SU-DHL-6 (cell line): ENCODE results near the gene NTSR1.

Experiments used
- CTCF ChIP-seq: fragments of 200-600 bp; sonication (generic); IDR thresholded peaks from one replicate; pipeline ENCODE4 v1.5.1; 2017; ENCODE audit warnings: antibody characterized with exemption, mild to moderate bottlenecking, low read length, moderate library complexity; ENCODE audit not compliant: insufficient read depth, poor library complexity, severe bottlenecking
- EZH2phosphoT487 ChIP-seq: fragments of 200-600 bp; sonication (generic), shearing (Covaris generic); conservative IDR thresholded peaks from 2 replicates; pipeline ENCODE4 v1.6.1; 2018; ENCODE audit warnings: mild to moderate bottlenecking, antibody characterized with exemption, low read length, moderate library complexity, mixed read lengths

- TF ChIP-seq CTCF (no peak), EZH2phosphoT487 (no peak)
Measured at GRCh38 chr20:62793757-62794006, 85.0 kb downstream of the NTSR1 start.
